ENCODE measurements around the gene GMNC.

DNA sequence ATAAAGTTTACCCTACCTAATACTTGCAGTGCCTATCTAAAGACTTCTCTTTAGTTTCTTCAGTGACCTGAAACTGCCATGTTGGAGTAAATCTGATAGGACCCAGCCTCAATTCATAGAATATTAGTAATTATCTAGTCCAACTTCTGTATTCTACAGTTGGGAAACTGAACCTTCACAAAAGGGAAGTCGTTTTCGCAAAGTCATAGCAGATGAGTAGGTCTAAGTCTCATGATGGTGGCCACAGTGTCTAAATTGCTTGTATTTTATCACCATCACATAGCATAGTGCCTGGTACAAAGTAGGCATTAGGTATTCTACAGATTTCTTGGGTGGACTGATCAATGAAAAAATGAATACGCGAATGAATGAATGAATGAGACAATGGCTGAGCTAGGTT, 8.4 kb downstream of the GMNC start:
- no peak for TF ChIP-seq SP1 (IDR thresholded peaks at IDR 0.05; ENCODE audit: low read depth)
- no peak for TF ChIP-seq ZNF274 (IDR thresholded peaks at IDR 0.05; ENCODE audit: low read depth, low read length)
- no peak for TF ChIP-seq CEBPB (IDR thresholded peaks at IDR 0.05; ENCODE audit: low read depth)
- TF ChIP-seq POLR2AphosphoS5 (IDR thresholded peaks at IDR 0.05; ENCODE audit: low read depth, low read length), result no peak
- TF ChIP-seq, protein P1, sequence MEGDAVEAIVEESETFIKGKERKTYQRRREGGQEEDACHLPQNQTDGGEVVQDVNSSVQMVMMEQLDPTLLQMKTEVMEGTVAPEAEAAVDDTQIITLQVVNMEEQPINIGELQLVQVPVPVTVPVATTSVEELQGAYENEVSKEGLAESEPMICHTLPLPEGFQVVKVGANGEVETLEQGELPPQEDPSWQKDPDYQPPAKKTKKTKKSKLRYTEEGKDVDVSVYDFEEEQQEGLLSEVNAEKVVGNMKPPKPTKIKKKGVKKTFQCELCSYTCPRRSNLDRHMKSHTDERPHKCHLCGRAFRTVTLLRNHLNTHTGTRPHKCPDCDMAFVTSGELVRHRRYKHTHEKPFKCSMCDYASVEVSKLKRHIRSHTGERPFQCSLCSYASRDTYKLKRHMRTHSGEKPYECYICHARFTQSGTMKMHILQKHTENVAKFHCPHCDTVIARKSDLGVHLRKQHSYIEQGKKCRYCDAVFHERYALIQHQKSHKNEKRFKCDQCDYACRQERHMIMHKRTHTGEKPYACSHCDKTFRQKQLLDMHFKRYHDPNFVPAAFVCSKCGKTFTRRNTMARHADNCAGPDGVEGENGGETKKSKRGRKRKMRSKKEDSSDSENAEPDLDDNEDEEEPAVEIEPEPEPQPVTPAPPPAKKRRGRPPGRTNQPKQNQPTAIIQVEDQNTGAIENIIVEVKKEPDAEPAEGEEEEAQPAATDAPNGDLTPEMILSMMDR (IDR thresholded peaks at IDR 0.05 in 2 of 3, conservative IDR thresholded peaks at IDR 0.05 in 1 of 3; ENCODE audit: borderline replicate concordance in 1 of 3, insufficient read depth in 1 of 3, low read depth in 2 of 3, low read length in 2 of 3), result no peak
- TF ChIP-seq EZH2phosphoT487 (IDR thresholded peaks at IDR 0.05; ENCODE audit: borderline replicate concordance), result no peak

Data from HCT116 (cell line).